ENCODE measurements around the gene CD226.

- TF ChIP-seq CTCF (IDR thresholded peaks at IDR 0.05) (no peak), POLR2A (IDR thresholded peaks at IDR 0.05) (no peak), POLR2AphosphoS5 (IDR thresholded peaks at IDR 0.05) (no peak)
Measured at GRCh38 chr18:69830189-69830588, 117.5 kb downstream of the CD226 start.
